HG03378 (cell line): ENCODE data around the gene RIMS1.

Source experiments
- ATAC-seq: cut with Tn5 transposase; IDR thresholded peaks from one replicate; pipeline ENCODE4 v1.9.1; 2021; ENCODE audit warnings: mild to moderate bottlenecking, moderate library complexity; ENCODE audit not compliant: unreplicated experiment

The RIMS1 gene

DNA sequence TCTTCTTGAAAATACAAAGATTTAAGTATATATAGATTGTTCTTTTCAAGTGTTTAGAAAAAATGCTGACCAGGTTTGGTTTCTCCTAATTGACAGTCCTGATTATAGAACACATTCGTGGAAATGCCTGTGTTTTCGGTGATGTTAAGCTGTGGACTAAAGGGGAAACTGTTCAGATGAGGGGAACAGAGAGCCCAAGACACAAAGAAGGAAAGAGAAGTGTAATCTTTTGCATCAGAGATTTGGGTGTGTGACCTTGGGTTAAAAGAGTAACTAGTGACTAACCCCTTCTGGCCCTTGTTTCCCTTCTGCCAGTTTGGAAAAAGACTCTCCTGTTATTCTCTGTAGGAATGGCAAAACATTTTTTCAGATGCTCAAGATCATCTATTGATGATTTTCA lies 331.3 kb downstream of the RIMS1 start:
- no peak for ATAC-seq

DNA sequence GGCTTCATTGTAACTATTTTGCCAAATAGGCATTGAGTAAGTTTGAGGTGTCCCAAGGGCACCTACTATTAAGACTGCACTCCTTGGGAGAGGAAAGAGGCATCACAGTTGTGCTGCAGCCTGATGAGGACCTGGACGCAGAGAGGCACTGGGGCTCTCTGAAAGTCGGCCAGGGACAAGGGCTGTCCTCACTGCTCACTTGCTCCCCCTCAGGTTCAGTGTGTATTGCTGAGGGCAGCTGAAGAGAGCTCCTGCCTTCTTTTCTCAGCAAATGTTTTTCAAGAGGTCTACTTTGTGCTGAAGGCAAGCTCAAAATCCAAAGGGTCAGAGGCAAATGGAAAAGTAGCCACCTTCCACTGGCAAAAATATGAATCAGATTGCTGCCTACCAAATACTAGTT lies 331.8 kb downstream of the RIMS1 start:
- ATAC-seq, result no peak

DNA sequence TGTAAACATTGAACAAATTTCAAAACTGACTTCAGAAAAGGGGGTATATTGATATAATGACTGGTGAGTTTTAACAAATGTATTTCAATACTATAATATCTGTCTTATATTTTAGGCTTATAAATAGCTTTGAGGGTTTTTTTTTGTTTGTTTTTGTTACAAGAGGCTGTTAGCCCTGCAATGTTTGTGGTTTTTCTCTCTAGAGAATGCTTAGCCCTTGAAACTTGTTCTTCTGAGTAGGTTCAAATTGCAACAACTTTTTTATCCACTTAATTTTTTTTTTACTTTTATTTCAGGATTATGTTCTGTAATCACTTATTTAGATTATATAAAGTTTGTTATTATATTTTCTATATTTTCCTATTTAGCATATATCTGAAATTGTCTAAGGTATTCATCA lies 333.2 kb downstream of the RIMS1 start:
- ATAC-seq, result no peak

DNA sequence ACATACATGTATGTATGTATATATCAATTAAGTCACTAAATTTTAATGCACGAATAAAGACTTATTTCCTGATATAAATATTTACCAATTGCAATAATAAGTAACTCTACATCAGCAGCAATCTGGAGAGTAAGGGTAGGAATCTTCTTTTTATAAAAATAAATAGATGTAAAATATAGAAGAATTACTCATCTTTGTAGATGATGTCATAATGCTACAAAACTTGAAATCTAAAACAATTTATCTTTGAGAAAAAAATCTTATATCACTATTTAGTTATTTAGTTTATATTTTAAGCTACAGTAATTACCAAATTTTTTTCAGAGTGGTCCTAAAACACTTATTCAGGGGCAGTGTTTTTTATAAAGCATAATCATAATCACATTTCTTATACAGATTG lies 351.7 kb downstream of the RIMS1 start:
- no peak for ATAC-seq

DNA sequence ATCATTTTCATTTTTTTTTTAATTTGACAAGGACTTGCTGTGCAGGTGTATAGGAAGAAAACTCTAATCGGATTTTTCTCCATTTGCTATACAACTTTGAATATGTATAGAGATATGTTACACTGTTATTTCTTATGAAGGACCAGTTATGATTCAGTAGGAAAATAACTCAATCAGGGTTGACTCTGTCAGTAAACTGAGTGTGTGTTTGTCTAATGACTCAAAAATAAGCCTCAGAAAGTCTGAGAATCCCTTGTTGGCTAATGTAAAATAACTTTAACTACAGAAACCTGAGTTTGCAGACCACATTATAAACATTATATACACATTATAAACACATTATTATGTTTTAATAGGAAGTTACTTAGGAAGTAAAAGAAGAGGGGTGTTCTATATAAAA lies 352.6 kb downstream of the RIMS1 start:
- no peak for ATAC-seq

DNA sequence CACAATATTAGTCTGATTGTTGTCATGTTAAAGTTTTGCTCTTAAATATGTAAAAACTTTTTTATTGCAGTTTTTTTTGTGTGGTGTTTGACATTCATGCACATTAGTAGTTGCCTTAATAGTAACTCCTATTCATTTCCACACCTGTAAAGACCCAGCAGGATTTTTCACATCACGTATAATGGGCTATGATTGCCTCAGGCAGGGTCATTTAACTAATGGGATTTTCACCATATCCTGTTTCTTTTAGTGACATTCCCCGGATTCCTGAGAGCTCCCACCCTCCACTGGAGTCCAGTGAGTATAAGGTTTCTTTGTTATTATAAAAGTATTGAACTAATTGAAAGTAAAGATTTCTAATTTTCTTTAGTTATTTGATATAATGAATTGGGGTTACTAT lies 359.2 kb downstream of the RIMS1 start:
- no peak for ATAC-seq

DNA sequence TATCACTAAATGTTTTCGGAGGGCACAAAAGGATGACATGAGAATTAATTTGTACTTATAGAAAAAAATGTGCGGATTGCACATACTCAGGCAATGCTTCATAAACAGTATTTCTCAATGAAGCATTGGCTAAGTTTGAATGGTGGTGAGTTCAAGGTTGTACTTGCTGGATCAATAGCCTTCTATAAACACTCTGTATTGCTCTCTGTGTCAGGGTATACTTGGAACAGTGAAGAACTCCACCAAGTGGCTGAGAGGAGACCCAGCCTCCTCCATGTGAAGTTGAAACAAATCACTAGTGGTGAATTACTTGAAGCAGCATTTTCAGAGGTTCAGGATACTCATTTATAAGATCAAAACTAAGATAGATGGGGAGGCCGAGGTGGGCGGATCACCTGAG lies 360.6 kb downstream of the RIMS1 start:
- ATAC-seq, result no peak

DNA sequence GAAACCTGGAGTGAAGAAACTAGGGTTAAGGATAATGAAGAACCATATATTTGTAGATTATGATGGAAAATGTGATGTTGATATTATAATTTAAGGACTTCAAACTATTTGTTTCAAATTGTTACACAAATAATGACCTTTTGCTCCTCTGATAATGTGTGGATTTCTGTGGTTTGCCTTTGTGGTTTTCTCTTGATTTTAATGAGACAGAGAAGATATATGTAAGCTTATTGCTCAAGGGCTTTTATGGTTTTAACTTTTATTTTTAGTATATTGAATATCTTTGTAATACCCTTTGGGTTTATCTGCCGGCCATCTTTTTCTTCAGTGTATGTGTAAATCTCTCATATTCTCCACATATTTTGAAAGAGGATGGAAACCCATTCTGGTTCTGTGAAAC lies 362.3 kb downstream of the RIMS1 start:
- no peak for ATAC-seq

DNA sequence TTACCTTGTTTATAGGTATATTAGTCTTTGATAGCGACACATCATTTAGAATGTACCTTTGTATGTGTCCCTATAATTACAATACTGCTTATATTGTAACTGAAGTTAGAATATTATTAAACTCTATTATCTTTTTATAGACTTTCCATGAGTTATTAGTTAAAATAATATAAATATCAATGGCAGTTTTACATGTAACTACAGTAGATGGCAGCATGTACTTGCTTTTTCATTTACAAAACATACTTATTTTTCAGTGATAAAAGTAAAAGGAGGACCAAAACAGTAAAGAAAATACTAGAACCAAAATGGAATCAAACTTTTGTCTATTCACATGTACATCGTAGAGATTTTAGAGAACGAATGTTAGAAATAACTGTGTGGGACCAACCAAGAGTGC lies 364.3 kb downstream of the RIMS1 start:
- ATAC-seq, result no peak

DNA sequence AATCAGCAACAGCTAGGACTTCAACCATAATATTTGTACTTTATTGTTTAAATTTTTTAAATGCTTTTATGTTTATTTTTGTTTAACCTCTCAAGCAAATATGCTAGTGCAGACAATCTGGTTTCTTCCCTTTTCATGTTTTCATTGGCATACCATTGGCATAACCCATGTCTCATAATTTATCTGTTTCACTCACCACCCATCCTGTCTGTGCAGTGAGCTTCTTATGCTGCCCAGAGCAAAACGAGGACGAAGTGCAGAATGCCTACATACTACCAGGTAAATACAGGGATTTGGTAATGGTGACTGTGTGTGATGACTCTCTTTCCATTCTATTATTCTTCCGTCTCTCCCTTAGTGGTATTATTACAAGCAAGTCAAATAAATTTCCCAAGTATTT lies 374.1 kb downstream of the RIMS1 start:
- no peak for ATAC-seq

DNA sequence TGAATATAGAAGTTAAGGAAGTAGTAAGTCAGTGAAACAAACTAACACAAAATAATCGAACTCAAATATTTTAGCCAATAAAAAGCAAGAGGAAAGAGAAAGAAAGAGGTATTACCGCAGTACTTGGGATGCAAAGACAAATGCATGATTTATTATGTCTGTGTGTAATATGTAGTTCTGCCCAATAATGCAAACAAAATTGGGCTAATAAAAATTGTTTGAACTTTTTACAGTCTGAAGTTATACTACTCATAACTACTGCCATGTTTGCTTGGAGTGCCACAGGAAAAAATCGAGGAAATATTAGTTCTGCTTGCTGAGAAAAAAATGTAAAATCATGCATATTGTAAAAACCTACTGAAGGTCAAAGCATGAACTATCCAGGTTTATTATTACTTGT lies 375.2 kb downstream of the RIMS1 start:
- ATAC-seq, result no peak

DNA sequence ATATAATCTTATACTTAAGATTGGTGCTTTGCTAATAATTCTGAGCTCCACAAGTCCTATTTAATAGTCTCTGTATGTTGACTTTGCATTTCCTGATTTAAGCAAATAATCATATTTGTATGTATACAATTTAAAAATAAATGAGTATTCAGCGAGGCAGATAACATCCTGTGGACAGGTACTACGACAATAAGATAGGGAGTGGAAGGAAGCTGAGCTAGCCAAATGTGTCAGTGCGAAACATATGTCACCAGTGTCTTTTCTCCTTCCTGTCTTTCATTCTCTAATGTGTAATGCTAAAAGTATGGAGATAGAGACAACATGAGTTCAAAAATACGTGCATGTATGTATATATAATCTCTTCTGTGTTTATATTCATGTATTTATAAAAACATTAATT lies 375.9 kb downstream of the RIMS1 start:
- no peak for ATAC-seq

DNA sequence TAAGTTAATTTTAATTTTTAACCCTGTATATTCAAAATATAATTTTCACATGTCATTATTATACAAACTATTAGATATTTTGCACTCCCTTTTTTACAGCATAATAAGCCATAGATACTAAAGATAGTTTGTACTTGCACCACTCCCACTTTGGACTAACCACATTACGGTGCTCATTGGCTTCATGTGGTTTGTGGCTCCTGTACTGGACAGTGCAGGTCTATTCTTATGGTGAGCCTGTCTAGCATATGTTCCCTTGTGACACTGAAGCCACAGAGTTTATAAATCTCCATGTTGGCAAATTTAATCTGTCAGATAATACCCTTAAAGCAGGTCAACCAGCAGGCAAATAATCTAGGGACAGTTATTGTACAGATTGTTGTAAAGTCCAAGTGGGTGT lies 381.1 kb downstream of the RIMS1 start:
- ATAC-seq, result no peak

DNA sequence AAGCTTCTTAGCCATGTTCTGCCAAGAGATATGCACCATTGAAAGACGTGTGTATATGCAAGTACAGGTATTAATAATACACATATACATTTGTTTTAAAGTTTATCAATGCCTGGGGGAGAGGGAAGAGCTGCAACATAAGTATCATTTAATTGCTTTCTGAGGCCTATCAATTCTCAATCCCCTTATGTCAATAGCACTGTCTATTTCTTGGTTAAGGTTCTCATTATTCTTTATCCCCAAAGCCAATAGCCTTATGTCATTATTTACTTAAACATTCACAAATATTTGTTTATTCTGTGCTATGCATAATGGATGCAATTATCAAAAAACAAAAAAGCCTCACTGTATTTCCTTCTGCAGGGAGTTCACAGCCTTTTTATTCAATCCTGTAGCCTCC lies 385.2 kb downstream of the RIMS1 start:
- no peak for ATAC-seq

DNA sequence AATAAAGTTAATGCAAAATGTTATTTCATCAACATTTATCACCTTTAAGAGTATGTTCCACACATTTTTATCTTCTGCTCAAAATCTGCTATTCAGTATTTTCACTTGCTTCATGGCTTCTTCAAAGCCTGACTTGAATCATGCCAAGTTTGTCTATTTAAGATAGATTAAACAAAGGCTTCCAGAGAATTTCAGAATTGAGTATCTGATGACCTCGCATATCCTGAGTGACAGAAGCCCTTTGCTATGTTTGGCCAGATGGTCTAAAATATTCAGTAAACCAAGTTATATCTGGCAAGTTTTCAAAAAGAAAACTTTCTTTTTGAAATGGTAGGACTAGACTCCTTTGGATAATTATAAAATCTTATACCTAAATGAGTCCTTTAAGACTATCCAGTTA lies 386.6 kb downstream of the RIMS1 start:
- no peak for ATAC-seq

DNA sequence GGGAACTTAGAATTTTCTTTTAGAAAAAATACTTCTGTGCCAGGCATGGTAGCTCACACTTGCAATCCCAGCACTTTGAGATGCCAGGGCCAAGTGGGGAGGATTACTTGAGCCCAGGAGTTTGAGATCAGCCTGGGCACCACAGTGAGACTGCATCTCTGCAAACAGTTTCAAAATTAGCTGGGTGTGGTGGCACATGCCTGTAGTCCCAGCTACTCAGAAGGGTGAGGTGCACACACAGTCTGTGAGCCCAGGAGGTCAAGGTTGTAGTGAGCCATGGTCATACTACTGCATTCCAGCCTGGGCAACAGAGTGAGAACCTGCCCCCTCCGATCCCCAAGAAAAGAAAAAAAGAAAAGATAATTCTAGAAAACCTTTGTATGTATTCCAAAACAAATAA lies 389.5 kb downstream of the RIMS1 start:
- no peak for ATAC-seq

DNA sequence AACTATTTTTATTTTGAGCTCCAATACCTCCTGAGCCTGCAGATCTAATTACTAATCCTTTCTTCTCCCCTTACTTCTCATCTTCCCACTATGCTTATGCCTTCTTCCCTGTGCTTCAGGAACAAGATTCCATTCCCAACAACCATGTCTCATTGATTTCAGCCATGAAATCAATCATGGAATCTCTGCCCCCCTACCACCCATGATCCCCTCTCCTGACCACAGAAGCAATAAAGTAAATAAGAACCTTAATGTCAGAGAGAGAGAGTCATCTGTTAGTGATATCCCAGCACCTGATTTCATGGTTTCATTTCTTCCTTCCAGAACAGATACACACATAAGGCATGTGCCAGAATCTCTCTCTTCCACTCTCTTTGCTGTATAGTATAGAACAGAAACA lies 395.9 kb downstream of the RIMS1 start:
- ATAC-seq, result no peak

DNA sequence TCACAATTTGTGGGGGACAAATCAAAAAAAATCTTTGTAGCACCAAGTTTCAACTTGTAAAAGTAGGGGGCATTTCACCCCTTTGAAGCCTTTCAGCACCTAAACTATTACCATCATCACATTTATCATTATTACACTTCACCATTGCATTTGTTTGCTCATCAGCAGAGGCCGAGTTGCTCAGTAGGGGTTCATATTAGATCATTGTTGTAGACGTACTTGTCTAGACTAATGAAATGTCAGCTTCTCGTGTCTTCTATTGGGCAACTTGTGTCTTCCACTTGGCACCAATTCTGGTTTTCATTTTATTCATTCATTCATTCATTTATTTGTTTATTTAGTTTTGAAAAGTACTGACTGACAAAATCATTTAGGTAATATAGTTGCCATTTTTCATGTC lies 397.2 kb downstream of the RIMS1 start:
- no peak for ATAC-seq

DNA sequence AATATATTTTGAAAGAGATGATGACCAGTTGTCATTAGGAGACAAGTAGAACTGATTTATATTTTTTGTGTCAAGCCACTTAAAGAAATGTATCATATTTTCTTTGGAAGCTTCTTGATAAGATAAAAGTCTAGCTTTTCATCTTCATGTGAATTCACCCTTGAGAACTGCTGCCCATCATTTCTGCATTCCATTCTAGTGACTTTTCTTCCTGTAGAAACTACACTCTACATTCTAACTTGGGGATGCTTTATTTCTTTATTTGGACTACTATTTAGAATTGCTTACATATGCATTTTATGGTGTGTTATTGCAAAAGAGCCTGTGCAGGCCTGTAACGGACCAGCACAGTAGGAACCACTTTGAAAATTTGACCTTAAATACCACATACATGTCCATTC lies 400.6 kb downstream of the RIMS1 start:
- no peak for ATAC-seq

DNA sequence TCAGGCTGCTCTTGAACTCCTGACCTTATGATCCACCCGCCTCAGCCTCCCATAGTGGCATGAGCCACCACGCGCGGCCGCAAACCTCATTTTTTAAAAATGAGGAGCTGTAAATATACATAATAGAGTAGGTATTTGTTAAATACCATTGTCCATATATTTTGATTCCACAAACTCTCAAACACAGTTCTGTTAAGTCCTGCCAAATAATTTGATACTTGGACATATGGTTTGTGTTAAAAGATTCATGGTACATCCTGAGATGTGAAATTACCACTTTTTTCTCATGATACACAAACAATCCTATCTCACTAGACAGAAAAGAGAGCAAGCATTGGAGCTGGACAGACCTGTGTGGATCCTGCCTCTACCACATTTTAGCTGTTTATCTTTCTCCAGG lies 401.5 kb downstream of the RIMS1 start:
- ATAC-seq, result no peak

DNA sequence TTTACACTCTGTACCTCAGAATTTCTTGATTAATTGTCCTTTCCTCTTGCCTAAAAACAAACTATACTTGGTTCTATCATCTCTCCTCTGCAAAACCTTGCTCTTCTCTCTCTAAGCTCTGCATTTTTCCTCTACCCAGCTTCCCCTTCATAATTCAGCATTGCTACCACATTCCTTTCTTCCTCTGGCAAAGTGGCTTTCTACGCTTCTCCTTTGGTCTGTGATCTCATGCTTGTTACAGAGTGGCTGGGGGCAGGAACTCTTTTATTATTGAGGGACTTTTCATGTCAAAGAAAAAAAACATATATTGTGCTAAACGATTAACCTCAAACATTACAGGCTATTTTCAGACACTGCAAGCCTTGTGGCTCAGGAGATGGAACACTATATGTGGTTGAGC lies 402.2 kb downstream of the RIMS1 start:
- no peak for ATAC-seq

DNA sequence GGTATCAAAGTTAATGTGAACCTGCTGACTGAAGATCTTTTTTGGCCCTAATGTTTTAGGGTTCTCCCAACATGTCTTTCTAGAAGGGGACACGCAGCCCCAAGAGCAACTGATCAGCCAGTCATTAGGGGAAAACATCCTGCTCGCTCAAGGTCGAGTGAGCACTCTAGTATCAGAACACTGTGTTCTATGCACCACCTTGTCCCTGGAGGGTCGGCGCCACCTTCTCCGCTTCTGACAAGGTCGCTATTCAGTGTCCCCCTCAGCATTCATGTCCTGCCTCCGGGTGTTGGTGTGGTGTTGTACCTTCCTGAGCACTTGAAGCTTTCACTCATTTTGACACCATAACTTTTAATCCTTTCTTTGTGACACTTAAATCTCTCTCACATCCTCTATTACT lies 404.3 kb downstream of the RIMS1 start:
- ATAC-seq, result no peak

DNA sequence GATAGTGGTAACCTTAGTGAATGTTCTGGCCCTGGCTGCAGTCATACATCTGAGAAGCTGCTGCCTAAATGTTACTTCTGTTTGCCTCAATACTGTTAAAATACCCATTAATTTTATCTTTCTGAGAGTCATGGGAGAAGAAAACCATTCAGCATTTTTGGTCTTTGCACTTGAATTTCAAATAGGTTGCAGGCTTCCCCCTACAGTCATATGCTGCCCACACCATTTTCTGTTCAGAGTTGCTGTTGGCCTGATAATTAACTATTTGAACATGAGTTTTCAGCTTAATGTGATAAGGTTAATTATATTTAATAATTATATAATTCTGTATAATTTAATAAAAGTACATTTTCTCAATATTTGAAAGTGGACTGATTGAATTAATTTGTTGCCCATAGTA lies 410.0 kb downstream of the RIMS1 start:
- ATAC-seq, result no peak

DNA sequence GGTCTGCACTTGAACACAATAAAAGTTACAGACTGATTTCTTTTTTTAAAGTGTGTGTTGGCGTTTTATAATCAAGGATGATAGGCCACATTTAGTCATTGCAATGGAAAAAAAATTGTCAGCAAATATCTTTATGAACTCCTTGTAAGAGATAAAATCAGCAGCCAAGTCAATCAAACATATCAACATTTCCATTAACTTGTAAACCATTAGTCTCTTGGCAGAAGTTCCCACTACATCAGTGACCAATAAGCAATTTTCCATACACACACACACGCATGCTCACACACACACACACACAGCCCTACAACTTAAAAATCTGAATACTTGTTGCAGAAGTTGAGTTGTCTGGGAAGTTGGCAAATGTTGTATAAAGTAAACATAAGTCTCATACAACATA lies 419.6 kb downstream of the RIMS1 start:
- ATAC-seq, result no peak
